Measurements from ENCODE around the gene CHD9NB. TPM values are rescaled to one million over a fixed set of nuclear protein-coding genes. Genes with fewer than 3 reads are reported as not detected.

CHD9NB gene
- total RNA-seq, 1 donor: 2.3 TPM

- H3K4me3 ChIP-seq (ENCODE audit: low read depth, low read length): no peak overlapping the region
- TF ChIP-seq, protein P1, sequence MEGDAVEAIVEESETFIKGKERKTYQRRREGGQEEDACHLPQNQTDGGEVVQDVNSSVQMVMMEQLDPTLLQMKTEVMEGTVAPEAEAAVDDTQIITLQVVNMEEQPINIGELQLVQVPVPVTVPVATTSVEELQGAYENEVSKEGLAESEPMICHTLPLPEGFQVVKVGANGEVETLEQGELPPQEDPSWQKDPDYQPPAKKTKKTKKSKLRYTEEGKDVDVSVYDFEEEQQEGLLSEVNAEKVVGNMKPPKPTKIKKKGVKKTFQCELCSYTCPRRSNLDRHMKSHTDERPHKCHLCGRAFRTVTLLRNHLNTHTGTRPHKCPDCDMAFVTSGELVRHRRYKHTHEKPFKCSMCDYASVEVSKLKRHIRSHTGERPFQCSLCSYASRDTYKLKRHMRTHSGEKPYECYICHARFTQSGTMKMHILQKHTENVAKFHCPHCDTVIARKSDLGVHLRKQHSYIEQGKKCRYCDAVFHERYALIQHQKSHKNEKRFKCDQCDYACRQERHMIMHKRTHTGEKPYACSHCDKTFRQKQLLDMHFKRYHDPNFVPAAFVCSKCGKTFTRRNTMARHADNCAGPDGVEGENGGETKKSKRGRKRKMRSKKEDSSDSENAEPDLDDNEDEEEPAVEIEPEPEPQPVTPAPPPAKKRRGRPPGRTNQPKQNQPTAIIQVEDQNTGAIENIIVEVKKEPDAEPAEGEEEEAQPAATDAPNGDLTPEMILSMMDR (IDR thresholded peaks at IDR 0.05; ENCODE audit: insufficient read depth, low read length): no peak
- no peak for DNase-seq (ENCODE audit: low read depth)
These were observed 57.8 kb downstream of the CHD9NB start for GRCh38 chr16:52994942-52995341.

DNA sequence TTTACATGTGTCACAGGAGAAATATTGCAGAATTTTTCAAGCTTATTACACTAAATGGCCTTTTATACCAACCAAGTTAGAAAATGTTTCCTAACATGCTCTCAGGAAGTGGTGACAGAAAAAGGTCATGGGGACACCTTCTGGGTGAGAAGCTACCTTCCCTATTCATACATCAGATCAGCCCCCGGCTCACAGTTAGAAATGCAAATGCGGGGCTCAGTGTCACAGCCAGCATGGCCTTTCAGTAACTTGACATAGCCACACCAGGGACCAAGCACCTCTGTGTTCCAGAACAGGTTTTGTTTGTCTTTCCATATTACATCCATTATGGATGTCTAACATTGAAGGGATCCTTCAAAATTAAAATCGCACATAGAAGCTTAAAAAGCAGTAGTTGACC is 59.5 kb downstream of the CHD9NB start:
- TF ChIP-seq, protein P1 (IDR thresholded peaks at IDR 0.05; ENCODE audit: insufficient read depth, low read length): no peak
- no peak for DNase-seq (ENCODE audit: low read depth)
- no peak overlapping the region for H3K4me3 ChIP-seq (ENCODE audit: low read depth, low read length)

DNA sequence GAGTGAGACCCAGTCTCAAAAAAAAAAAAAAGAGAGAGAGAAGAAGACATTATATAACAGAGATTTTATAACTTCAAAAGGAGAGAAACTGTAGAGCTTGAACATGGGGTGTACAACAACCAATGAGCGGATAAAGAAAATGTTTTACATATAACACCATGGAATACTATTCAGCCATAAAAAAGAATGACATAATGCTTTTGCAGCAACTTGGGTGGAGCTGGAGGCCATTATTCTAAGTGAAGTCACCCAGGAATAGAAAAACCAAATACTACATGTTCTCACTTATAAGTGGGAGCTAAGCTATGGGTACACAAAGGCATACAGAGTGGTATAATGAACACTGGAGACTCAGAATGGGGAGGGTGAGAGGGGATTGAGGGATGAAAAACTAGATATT is 61.1 kb downstream of the CHD9NB start:
- DNase-seq (ENCODE audit: low read depth): no peak
- TF ChIP-seq, protein P1 (IDR thresholded peaks at IDR 0.05; ENCODE audit: insufficient read depth, low read length): no peak
- no peak overlapping the region for H3K4me3 ChIP-seq (ENCODE audit: low read depth, low read length)

Other genes with a start within 250 kb of the CHD9NB start
- 70.8 and 90.6 TPM in 2 replicates for gene CHD9, start 2.1 kb upstream of the CHD9NB start, total RNA-seq (ENCODE audit: low replicate concordance)

All from fibroblast of the aortic adventitia (primary cell).